ENCODE data around the gene ARHGAP1. TPM values are rescaled to one million over a fixed set of nuclear protein-coding genes. Genes with fewer than 3 reads are reported as not detected.
"Not testable (repeated sequence)": the region's sequence is repeated elsewhere in the genome, so short reads cannot be mapped to it uniquely, and the experiment has no call there.

The ARHGAP1 gene
- total RNA-seq, 2 experiments from 2014 or later, result 33.7 to 36.3 TPM

GRCh38 chr11:46672381-46672839, 28.0 kb downstream of the ARHGAP1 start:
- ChIA-PET POLR2A (interaction anchor here (1.8 to 8.0 kb wide), 2 partner anchors 14 to 25 kb away, joined by 6 to 146 read pairs; partner anchors contain the start of genes ARHGAP1 and ZNF408), CTCF (interaction anchor here (1.7 kb wide), 1 partner anchor 25 kb away, joined by 5 read pairs; no protein-coding TSS in a partner anchor)
- ATAC-seq (ENCODE audit: poor library complexity) (no peak), DNase-seq (no peak)
- H3K27me3 ChIP-seq (ENCODE audit: control insufficient read depth in 1 of 2, insufficient read depth in 2 of 2, low read length in 2 of 2), result no peaks in the 10 kb centered on the region
- TF ChIP-seq CTCF (IDR thresholded peaks at IDR 0.05), result no peak
- Mint-ChIP-seq H3K4me1 (ENCODE audit: low read depth) (peaks cover 83% of the 10 kb centered on the region), H3K36me3 (ENCODE audit: low read depth) (peaks cover 69% of the 10 kb centered on the region), H3K27ac (peak overlapping the region; percentile 80), H3K27me3 (no peaks in the 10 kb centered on the region), H3K9me3 (no peaks in the 10 kb centered on the region), H3K4me3 (peak overlapping the region; percentile 55)
- H3K36me3 ChIP-seq (ENCODE audit: insufficient read depth, low read length), result peaks cover 51% of the 10 kb centered on the region
- H3K27ac ChIP-seq (ENCODE audit: low read depth in 1 of 2, low read length in 2 of 2), result peak overlapping the region; percentile 26 to 59
- H3K9me3 ChIP-seq (ENCODE audit: control insufficient read depth in 1 of 2, insufficient read depth in 1 of 2, low read length in 2 of 2), result no peaks in the 10 kb centered on the region
- intact Hi-C loops (cut with DNase I, micrococcal nuclease), result no loop called here
- H3K4me3 ChIP-seq (ENCODE audit: low read length), result no peak overlapping the region
- H3K4me1 ChIP-seq (ENCODE audit: insufficient read depth, low read length), result peaks cover 86% of the 10 kb centered on the region

DNA sequence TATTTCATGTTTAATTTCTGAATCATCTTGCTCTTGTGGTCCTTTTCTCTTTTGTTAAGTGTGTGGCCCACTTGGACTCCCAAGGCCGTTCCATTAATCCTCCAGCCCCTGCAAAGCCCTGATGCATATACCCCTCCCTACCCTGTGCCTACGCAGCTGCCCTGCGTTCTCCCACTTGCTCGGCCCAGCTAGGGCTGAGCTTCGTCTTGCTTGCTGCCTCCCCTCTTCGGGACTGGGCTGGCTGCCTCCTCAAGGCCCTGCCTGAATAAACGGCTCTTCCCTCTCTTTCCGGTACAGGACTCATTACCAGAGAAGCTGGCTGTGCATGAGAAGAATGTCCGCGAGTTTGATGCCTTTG, 28.5 kb downstream of the ARHGAP1 start:
- POLR2A ChIA-PET, result interaction anchor here (1.3 to 8.0 kb wide), 4 partner anchors 15 to 55 kb away, joined by 3 to 146 read pairs (median 15); partner anchors contain the start of genes ARHGAP1, ATG13, HARBI1 and ZNF408
- ATAC-seq (ENCODE audit: poor library complexity), result no peak
- intact Hi-C loops (cut with DNase I, micrococcal nuclease), result loop anchor here in 1 of 2 experiments (1.0 kb wide), 2 partner anchors 28 to 55 kb away; partner anchors contain the start of genes ARHGAP1, ATG13 and HARBI1
- DNase-seq, result peak in 1 of 14 experiments; percentile 19
- Histone ChIP-seq H3K4me1 (ENCODE audit: insufficient read depth, low read length) (peaks cover 81% of the 10 kb centered on the region), H3K4me3 (ENCODE audit: low read length) (no peak overlapping the region), H3K27ac (ENCODE audit: low read depth in 1 of 2, low read length in 2 of 2) (peak overlapping the region; percentile 26 to 59), H3K36me3 (ENCODE audit: insufficient read depth, low read length) (peaks cover 54% of the 10 kb centered on the region), H3K9me3 (ENCODE audit: control insufficient read depth in 1 of 2, insufficient read depth in 1 of 2, low read length in 2 of 2) (no peaks in the 10 kb centered on the region), H3K27me3 (ENCODE audit: control insufficient read depth in 1 of 2, insufficient read depth in 2 of 2, low read length in 2 of 2) (no peaks in the 10 kb centered on the region)
- Mint-ChIP-seq H3K27ac (peak overlapping the region; percentile 80), H3K4me3 (peak overlapping the region; percentile 64), H3K4me1 (ENCODE audit: low read depth) (peaks cover 78% of the 10 kb centered on the region), H3K9me3 (no peaks in the 10 kb centered on the region), H3K27me3 (no peaks in the 10 kb centered on the region), H3K36me3 (ENCODE audit: low read depth) (peaks cover 69% of the 10 kb centered on the region)
- no peak for TF ChIP-seq CTCF (IDR thresholded peaks at IDR 0.05)
- CTCF ChIA-PET, result interaction anchor here (1.5 to 1.7 kb wide), 2 partner anchors 24 to 182 kb away, joined by 3 to 5 read pairs; no protein-coding TSS in a partner anchor

GRCh38 chr11:46670521-46670920, 29.9 kb downstream of the ARHGAP1 start:
- H3K27me3 ChIP-seq (ENCODE audit: control insufficient read depth in 1 of 2, insufficient read depth in 2 of 2, low read length in 2 of 2); H3K9me3 Mint-ChIP-seq; ATAC-seq (ENCODE audit: poor library complexity); H3K9me3 ChIP-seq (ENCODE audit: control insufficient read depth in 1 of 2, insufficient read depth in 1 of 2, low read length in 2 of 2); H3K27me3 Mint-ChIP-seq; intact Hi-C loops (cut with DNase I, micrococcal nuclease): not testable (repeated sequence)
- peaks cover 67% of the 10 kb centered on the region for H3K4me1 ChIP-seq (ENCODE audit: insufficient read depth, low read length)
- peaks cover 68% of the 10 kb centered on the region for H3K36me3 ChIP-seq (ENCODE audit: insufficient read depth, low read length)
- Mint-ChIP-seq H3K4me3 (peak overlapping the region; percentile 64), H3K36me3 (ENCODE audit: low read depth) (peaks cover 75% of the 10 kb centered on the region), H3K4me1 (ENCODE audit: low read depth) (peaks cover 67% of the 10 kb centered on the region), H3K27ac (peak overlapping the region; percentile 80)
- peak overlapping the region; percentile 3 to 50 for H3K27ac ChIP-seq (ENCODE audit: low read depth in 1 of 2, low read length in 2 of 2)
- ChIA-PET POLR2A (interaction anchor here (0.9 to 8.0 kb wide), 14 partner anchors 11 to 544 kb away, joined by 3 to 146 read pairs (median 4); partner anchors contain the start of genes AMBRA1, ARHGAP1, ATG13 and DDB2), CTCF (interaction anchor here (0.7 to 1.7 kb wide), 11 partner anchors 9 to 180 kb away, joined by 3 to 7 read pairs (median 4); partner anchors contain the start of genes ARHGAP1, ATG13, HARBI1 and ZNF408)
- DNase-seq, result peak in 1 of 14 experiments; percentile 23
- H3K4me3 ChIP-seq (ENCODE audit: low read length), result peak overlapping the region; percentile 21
